ENCODE results near the gene PKLR.
"Not testable (repeated sequence)": the region's sequence is repeated elsewhere in the genome, so short reads cannot be mapped to it uniquely, and the experiment has no call there.

PKLR gene

GRCh38 chr1:155297384-155297783 lies 3.9 kb downstream of the PKLR start:
- no peaks in the 10 kb centered on the region for H3K79me2 ChIP-seq (ENCODE audit: control insufficient read depth, insufficient read depth, low read length, unreplicated experiment)
- no peak overlapping the region for H3K27ac ChIP-seq (ENCODE audit: low read depth, low read length)
- H3K36me3 ChIP-seq (ENCODE audit: insufficient read depth, low read length): no peaks in the 10 kb centered on the region
- no peaks in the 10 kb centered on the region for H3K4me1 ChIP-seq (ENCODE audit: control insufficient read depth, insufficient read depth, low read length, unreplicated experiment)
- H3K27me3 ChIP-seq (ENCODE audit: insufficient read depth, low read length): peaks cover 52% of the 10 kb centered on the region
- no peak overlapping the region for H2AFZ ChIP-seq (ENCODE audit: low read length, unreplicated experiment)
- no peak overlapping the region for H3K4me3 ChIP-seq (ENCODE audit: low read depth, low read length)

GRCh38 chr1:155296661-155297060 lies 4.6 kb downstream of the PKLR start:
- Histone ChIP-seq H3K36me3 (ENCODE audit: insufficient read depth, low read length) (no peaks in the 10 kb centered on the region), H3K4me1 (ENCODE audit: control insufficient read depth, insufficient read depth, low read length, unreplicated experiment) (no peaks in the 10 kb centered on the region), H3K4me3 (ENCODE audit: low read depth, low read length) (no peak overlapping the region), H3K27me3 (ENCODE audit: insufficient read depth, low read length) (peaks cover 52% of the 10 kb centered on the region), H3K79me2 (ENCODE audit: control insufficient read depth, insufficient read depth, low read length, unreplicated experiment) (no peaks in the 10 kb centered on the region), H2AFZ (ENCODE audit: low read length, unreplicated experiment) (no peak overlapping the region), H3K27ac (ENCODE audit: low read depth, low read length) (no peak overlapping the region)

- peaks cover 52% of the 10 kb centered on the region for H3K27me3 ChIP-seq (ENCODE audit: insufficient read depth, low read length)
- no peaks in the 10 kb centered on the region for H3K4me1 ChIP-seq (ENCODE audit: control insufficient read depth, insufficient read depth, low read length, unreplicated experiment)
- H3K79me2 ChIP-seq (ENCODE audit: control insufficient read depth, insufficient read depth, low read length, unreplicated experiment): no peaks in the 10 kb centered on the region
- no peak overlapping the region for H3K4me3 ChIP-seq (ENCODE audit: low read depth, low read length)
- no peak overlapping the region for H3K27ac ChIP-seq (ENCODE audit: low read depth, low read length)
- no peak overlapping the region for H2AFZ ChIP-seq (ENCODE audit: low read length, unreplicated experiment)
- H3K36me3 ChIP-seq (ENCODE audit: insufficient read depth, low read length): no peaks in the 10 kb centered on the region
These were observed 5.3 kb downstream of the PKLR start for GRCh38 chr1:155295942-155296267.

GRCh38 chr1:155295183-155295941 lies 5.9 kb downstream of the PKLR start:
- peaks cover 52% of the 10 kb centered on the region for H3K27me3 ChIP-seq (ENCODE audit: insufficient read depth, low read length)
- no peak overlapping the region for H2AFZ ChIP-seq (ENCODE audit: low read length, unreplicated experiment)
- H3K79me2 ChIP-seq (ENCODE audit: control insufficient read depth, insufficient read depth, low read length, unreplicated experiment): no peaks in the 10 kb centered on the region
- no peak overlapping the region for H3K4me3 ChIP-seq (ENCODE audit: low read depth, low read length)
- no peaks in the 10 kb centered on the region for H3K36me3 ChIP-seq (ENCODE audit: insufficient read depth, low read length)
- no peaks in the 10 kb centered on the region for H3K4me1 ChIP-seq (ENCODE audit: control insufficient read depth, insufficient read depth, low read length, unreplicated experiment)
- H3K27ac ChIP-seq (ENCODE audit: low read depth, low read length): no peak overlapping the region

- H3K36me3 ChIP-seq (ENCODE audit: insufficient read depth, low read length): no peaks in the 10 kb centered on the region
- no peaks in the 10 kb centered on the region for H3K4me1 ChIP-seq (ENCODE audit: control insufficient read depth, insufficient read depth, low read length, unreplicated experiment)
- H2AFZ ChIP-seq (ENCODE audit: low read length, unreplicated experiment): no peak overlapping the region
- H3K79me2 ChIP-seq (ENCODE audit: control insufficient read depth, insufficient read depth, low read length, unreplicated experiment): no peaks in the 10 kb centered on the region
- no peak overlapping the region for H3K4me3 ChIP-seq (ENCODE audit: low read depth, low read length)
- H3K27ac ChIP-seq (ENCODE audit: low read depth, low read length): no peak overlapping the region
- peaks cover 56% of the 10 kb centered on the region for H3K27me3 ChIP-seq (ENCODE audit: insufficient read depth, low read length)
These were observed 6.6 kb downstream of the PKLR start for GRCh38 chr1:155294520-155295182.

DNA sequence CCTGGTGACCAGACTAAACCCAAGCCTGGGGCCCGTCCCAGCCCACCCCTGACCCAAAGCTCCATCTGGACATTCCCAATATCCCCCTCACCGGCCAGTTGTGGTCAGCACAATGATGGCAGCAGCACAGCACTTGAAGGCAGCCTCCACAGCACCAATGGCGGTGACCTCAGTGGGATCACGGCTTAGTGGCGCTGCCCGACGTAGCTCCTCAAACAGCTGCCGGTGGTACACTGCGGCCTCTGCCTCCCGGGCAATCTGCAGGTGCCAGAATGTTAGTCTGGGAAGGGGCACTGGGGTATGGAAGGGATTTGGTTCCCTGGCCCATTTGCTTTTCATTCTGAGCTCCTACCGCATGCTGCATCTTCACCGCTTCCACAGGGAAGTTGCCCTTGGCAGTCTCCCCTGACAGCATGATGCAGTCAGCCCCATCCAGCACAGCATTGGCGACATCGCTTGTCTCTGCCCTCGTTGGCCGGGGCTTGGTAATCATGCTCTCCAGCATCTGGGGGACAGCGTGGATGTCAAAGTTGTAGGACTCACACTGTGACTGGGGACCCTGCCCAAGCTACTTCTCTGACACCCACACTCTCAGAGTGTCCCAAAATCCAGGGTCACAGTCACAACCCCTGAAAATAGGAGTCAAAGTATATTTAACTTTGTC lies 8.0 kb downstream of the PKLR start:
- peaks cover 56% of the 10 kb centered on the region for H3K27me3 ChIP-seq (ENCODE audit: insufficient read depth, low read length)
- no peak overlapping the region for H3K4me3 ChIP-seq (ENCODE audit: low read depth, low read length)
- no peaks in the 10 kb centered on the region for H3K4me1 ChIP-seq (ENCODE audit: control insufficient read depth, insufficient read depth, low read length, unreplicated experiment)
- H2AFZ ChIP-seq (ENCODE audit: low read length, unreplicated experiment): no peak overlapping the region
- H3K27ac ChIP-seq (ENCODE audit: low read depth, low read length): no peak overlapping the region
- H3K36me3 ChIP-seq (ENCODE audit: insufficient read depth, low read length): no peaks in the 10 kb centered on the region
- no peaks in the 10 kb centered on the region for H3K79me2 ChIP-seq (ENCODE audit: control insufficient read depth, insufficient read depth, low read length, unreplicated experiment)

GRCh38 chr1:155291006-155291405 lies 10.2 kb downstream of the PKLR start:
- H3K4me3 ChIP-seq (ENCODE audit: low read depth, low read length); H3K79me2 ChIP-seq (ENCODE audit: control insufficient read depth, insufficient read depth, low read length, unreplicated experiment); H2AFZ ChIP-seq (ENCODE audit: low read length, unreplicated experiment); H3K27ac ChIP-seq (ENCODE audit: low read depth, low read length); H3K36me3 ChIP-seq (ENCODE audit: insufficient read depth, low read length); H3K4me1 ChIP-seq (ENCODE audit: control insufficient read depth, insufficient read depth, low read length, unreplicated experiment): not testable (repeated sequence)
- H3K27me3 ChIP-seq (ENCODE audit: insufficient read depth, low read length): peaks cover 39% of the 10 kb centered on the region

DNA sequence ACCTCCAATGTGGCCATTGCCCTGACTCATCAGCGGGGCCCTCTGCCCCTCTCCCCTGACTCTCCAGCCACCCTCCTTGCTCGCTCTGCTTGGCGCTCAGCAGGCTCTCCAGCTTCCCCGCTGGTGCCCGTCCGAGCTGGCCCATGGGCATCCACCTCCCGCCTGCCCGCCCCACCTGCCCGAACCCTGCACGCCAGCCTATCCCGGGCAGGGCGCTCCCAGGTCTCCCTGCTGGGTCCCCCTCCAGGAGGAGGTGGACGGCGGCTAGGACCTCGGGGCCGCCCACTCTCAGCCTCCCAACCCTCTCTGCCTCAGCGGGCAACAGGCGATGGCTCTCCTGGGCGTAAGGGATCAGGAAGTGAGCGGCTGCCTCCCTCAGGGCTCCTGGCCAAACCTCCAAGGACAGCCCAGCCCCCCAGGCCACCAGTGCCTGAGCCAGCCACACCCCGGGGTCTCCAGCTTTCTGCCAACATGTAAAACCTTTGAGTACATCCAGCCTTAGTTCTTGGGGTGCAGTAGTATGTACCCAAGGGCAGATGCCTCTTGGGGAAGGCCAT lies 13.2 kb downstream of the PKLR start:
- Histone ChIP-seq H3K27ac (ENCODE audit: low read depth, low read length) (no peak overlapping the region), H3K4me1 (ENCODE audit: control insufficient read depth, insufficient read depth, low read length, unreplicated experiment) (no peaks in the 10 kb centered on the region), H3K36me3 (ENCODE audit: insufficient read depth, low read length) (no peaks in the 10 kb centered on the region), H2AFZ (ENCODE audit: low read length, unreplicated experiment) (no peak overlapping the region), H3K27me3 (ENCODE audit: insufficient read depth, low read length) (peaks cover 10% of the 10 kb centered on the region), H3K79me2 (ENCODE audit: control insufficient read depth, insufficient read depth, low read length, unreplicated experiment) (no peaks in the 10 kb centered on the region), H3K4me3 (ENCODE audit: low read depth, low read length) (no peak overlapping the region)

- H3K27me3 ChIP-seq (ENCODE audit: insufficient read depth, low read length): 0 out of 2 replicates have a peak, but pooled peaks cover 3% of the 10 kb centered on the region
- H3K79me2 ChIP-seq (ENCODE audit: control insufficient read depth, insufficient read depth, low read length, unreplicated experiment): no peaks in the 10 kb centered on the region
- H3K27ac ChIP-seq (ENCODE audit: low read depth, low read length): no peak overlapping the region
- H2AFZ ChIP-seq (ENCODE audit: low read length, unreplicated experiment): no peak overlapping the region
- H3K4me1 ChIP-seq (ENCODE audit: control insufficient read depth, insufficient read depth, low read length, unreplicated experiment): no peaks in the 10 kb centered on the region
- H3K4me3 ChIP-seq (ENCODE audit: low read depth, low read length): no peak overlapping the region
- no peaks in the 10 kb centered on the region for H3K36me3 ChIP-seq (ENCODE audit: insufficient read depth, low read length)
These were observed 14.7 kb downstream of the PKLR start for GRCh38 chr1:155286544-155286943.

- H3K36me3 ChIP-seq (ENCODE audit: insufficient read depth, low read length): no peaks in the 10 kb centered on the region
- no peak overlapping the region for H3K4me3 ChIP-seq (ENCODE audit: low read depth, low read length)
- no peak overlapping the region for H3K27ac ChIP-seq (ENCODE audit: low read depth, low read length)
- no peak overlapping the region for H2AFZ ChIP-seq (ENCODE audit: low read length, unreplicated experiment)
- H3K79me2 ChIP-seq (ENCODE audit: control insufficient read depth, insufficient read depth, low read length, unreplicated experiment): no peaks in the 10 kb centered on the region
- 0 out of 2 replicates have a peak, but pooled peaks cover 3% of the 10 kb centered on the region for H3K27me3 ChIP-seq (ENCODE audit: insufficient read depth, low read length)
- H3K4me1 ChIP-seq (ENCODE audit: control insufficient read depth, insufficient read depth, low read length, unreplicated experiment): no peaks in the 10 kb centered on the region
These were observed 15.6 kb downstream of the PKLR start for GRCh38 chr1:155285631-155286044.

Measured in ACC112 (cell line).